Activated CD4-positive, alpha-beta T cell treated with anti-CD3 and anti-CD28 coated beads, Interleukin-2, amount 50 U/mL, for 1 hour (primary cell): ENCODE measurements around the gene ZNF714.
"Not testable (repeated sequence)": the region's sequence is repeated elsewhere in the genome, so short reads cannot be mapped to it uniquely, and the experiment has no call there.

ENCODE experiments used
- DNase-seq: peaks from one replicate; pipeline ENCODE4 v3.0.0-alpha.2; 2020

The ZNF714 gene

GRCh38 chr19:21133633-21134032 lies 51.6 kb downstream of the ZNF714 start:
- no peak for DNase-seq

GRCh38 chr19:21134934-21135366 lies 52.9 kb downstream of the ZNF714 start:
- DNase-seq, result no peak

- DNase-seq, result no peak
Observed at GRCh38 chr19:21135433-21135832, 53.4 kb downstream of the ZNF714 start.

GRCh38 chr19:21138130-21138529 lies 56.1 kb downstream of the ZNF714 start:
- no peak for DNase-seq

GRCh38 chr19:21141006-21141405 lies 59.0 kb downstream of the ZNF714 start:
- DNase-seq, result not testable (repeated sequence)

- DNase-seq, result peak; percentile 82
Observed at GRCh38 chr19:21141787-21142464, 59.9 kb downstream of the ZNF714 start, which contains the start of gene ZNF431. TSS of gene ZNF431 (plus strand) at chr19:21142040. CDS start at chr19:21142184, 144 bp downstream.

GRCh38 chr19:21143428-21143827 lies 61.4 kb downstream of the ZNF714 start:
- no peak for DNase-seq

GRCh38 chr19:21143854-21144253 lies 61.9 kb downstream of the ZNF714 start:
- DNase-seq, result no peak

GRCh38 chr19:21147540-21147939 lies 65.5 kb downstream of the ZNF714 start:
- no peak for DNase-seq

- no peak for DNase-seq
Observed at GRCh38 chr19:21148681-21149080, 66.7 kb downstream of the ZNF714 start.

GRCh38 chr19:21149877-21150276 lies 67.9 kb downstream of the ZNF714 start:
- no peak for DNase-seq

- no peak for DNase-seq
Observed at GRCh38 chr19:21151460-21151859, 69.5 kb downstream of the ZNF714 start.

GRCh38 chr19:21158523-21159135 lies 76.6 kb downstream of the ZNF714 start:
- DNase-seq, result no peak

GRCh38 chr19:21164541-21164940 lies 82.5 kb downstream of the ZNF714 start:
- DNase-seq, result no peak

GRCh38 chr19:21166436-21166835 lies 84.4 kb downstream of the ZNF714 start:
- no peak for DNase-seq
